Measurements from ENCODE around the gene ENOX1.

Gene ENOX1

DNA sequence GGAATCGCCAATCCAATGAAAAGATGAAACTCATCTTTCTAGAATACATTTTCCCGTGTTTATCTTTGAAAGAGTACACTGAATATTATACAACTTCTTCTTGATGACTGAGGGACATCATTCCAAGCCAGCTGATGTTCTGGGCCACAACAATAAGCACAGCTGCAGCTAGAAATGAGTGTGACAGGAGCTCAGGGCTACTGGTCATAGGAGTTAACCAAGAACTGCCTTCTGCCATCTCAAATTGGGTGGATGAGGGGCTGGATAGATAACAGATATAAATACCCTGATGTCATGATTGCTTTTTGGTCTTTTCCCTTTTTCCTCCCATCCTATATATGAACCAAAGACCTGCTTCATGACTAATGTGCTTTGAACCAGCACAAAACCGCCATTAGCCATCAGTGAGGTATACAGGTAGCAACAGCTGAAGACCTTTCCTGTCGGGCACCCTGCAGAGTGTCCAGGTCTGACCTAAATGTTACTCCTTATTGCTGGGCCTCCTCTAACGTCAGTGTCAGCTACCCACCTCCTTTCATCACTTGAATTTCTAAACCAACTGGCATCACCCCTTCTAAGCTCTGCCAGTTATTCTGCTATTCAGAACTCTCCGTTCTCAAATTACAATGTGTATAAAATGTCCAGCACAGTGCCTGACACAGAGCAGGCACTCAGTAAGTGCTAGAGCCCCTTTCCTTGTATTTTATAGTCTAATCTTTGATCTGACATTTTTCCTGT lies 178.2 kb downstream of the ENOX1 start:
- DNase-seq (ENCODE audit: low read depth), result no peak

DNA sequence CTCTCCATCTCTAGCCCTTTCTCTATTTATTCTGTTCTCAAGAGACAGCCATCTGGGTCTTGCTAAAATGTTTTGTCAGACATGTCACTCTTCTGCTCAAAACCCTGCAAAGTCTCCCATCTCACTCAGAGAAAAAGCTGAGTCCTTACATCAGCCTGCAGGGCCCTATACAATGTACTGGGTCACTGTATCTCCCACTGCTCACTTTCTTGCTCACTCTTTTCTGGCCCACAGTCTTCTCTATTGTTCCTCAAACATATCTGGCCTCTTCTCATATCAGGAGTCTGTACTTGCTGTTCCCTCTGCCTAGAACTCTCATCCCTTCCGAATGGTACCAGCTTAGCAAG lies 189.2 kb downstream of the ENOX1 start:
- DNase-seq (ENCODE audit: low read depth), result no peak

DNA sequence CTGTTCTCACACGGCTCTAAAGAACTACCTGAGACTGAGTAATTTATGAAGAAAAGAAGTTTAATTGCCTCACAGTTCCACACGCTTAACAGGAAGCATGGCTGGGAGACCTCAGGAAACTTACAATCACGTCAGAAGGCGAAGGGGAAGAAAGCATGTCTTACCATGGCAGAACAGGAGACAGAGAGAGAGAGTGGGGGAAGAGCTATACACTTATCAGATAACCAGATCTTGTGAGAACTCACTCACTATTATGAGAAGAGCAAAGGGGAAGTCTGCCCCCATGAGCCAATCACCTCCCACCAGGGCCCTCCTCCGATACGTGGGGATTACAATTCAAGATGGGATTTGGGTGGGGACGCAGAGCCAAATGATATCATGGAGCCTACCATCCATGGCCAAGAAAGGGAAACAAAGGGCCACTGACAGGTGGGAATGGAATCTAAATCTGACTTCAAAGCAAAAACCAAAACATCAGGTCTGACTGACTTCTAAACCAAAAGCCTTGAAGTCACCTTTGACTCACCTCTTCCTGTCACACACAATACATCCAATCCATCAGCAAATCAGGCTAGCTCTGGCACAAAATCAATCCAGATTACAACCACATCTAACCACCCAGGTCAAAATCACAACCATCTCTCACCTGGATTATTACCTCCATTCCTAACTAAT lies 189.7 kb downstream of the ENOX1 start:
- DNase-seq (ENCODE audit: low read depth), result no peak

DNA sequence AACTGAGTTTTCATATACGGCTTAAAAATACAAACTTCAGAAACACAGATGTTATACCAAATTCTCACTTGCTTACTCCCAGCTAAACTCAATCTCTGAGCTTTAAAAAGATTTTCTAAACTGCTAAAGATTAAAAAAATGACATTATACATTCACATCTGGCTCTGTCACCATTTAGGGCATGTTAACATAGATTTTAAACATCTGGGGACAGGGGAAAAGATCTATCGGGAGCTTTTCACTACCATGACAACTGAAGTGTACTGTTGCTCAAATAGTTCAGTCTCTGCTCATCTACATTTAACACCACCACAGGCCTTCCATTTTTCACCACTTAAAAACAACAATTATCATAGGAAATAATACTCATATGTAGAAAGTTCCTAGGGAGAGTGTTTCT lies 190.8 kb downstream of the ENOX1 start:
- DNase-seq (ENCODE audit: low read depth), result no peak

DNA sequence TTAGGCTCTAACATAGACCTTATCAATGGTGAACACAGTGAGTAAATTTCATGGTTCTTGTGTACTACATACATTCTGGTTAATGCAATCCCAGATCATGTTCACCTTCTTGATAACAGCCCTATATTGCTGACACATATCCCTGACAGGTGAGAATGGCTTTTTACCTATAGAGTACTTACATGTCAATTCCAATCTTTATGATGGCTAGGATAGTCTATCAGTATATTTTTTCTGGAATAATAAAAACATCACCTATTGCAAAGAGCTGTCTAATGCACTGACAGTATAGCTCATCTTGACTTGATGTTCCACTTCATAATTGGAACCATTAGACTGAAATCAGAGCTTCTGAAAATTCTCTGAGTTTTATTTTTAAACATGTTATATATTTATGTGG lies 199.4 kb downstream of the ENOX1 start:
- no peak for DNase-seq (ENCODE audit: low read depth)

DNA sequence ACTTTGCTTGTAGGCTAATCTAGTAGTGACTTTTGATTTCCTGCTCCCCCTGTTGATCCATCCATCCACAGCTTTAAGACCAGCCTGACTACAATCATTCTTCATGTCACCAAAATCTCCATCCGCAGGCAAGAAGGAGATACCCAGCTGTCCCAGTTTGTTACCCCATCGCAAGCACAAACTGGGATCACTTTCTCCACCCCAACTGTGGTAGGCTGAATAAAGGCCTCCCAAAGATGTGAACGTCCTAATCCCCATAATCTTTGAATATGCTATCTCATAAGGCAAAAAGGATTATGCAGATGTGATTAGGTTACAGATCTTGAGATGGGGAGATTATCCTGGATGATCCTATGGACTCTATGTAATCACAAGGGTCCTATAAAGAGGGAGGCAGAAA lies 202.0 kb downstream of the ENOX1 start:
- no peak for DNase-seq (ENCODE audit: low read depth)

DNA sequence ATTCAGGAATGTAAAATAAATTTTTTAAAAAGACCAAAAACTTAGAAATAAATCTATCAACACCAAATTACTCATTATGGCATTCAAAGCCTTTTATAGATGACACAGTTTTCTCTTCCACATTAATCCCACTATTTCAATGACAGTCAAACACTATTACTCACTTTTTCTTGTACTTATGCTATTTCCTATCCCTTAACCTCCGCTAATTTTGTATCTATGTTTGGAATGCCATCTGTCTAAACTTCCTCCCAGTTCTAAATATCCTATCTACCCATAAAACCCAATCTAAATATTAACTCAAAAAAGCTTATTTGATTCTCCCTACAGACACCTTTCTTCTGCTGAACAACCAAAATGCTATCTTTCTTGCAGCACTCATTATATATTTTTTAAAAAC lies 203.5 kb downstream of the ENOX1 start:
- DNase-seq (ENCODE audit: low read depth), result no peak

DNA sequence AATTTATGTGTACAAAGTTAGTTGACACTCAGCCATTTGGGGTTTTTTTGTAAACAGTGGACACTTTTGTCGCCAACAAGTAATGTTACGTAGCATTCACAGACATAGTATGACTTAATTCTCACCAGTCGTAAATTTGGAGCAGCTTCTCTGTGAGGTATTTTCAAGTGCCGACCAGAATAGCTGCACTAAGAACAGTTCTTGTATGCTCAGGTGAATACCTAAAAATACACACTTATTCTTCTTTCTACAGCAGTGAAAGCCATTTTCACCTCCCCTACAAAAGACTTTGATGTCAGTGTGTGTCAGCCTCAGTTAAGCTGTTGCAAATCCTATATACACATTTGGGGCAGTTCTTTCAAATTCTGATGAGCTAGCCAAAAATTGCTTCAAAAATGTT lies 206.5 kb downstream of the ENOX1 start:
- no peak for DNase-seq (ENCODE audit: low read depth)

DNA sequence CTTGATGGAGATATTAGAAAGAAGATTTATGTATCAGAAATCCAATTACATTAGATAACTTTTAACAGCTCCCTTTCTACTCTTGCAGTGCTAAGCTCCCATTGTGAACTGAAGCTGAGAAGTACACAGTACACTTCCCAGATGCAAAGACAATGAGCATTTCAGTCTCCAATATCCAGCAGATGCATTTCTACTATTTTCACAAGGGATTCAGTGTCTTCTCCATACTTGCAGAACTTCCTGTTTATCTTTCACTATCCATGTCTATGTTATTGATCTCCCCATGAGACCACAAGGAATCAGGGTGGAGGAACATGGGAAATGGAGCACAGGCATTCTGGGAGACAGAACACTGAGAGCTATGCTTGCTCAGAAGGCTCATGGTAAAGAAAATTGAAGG lies 207.5 kb downstream of the ENOX1 start:
- DNase-seq (ENCODE audit: low read depth), result no peak

DNA sequence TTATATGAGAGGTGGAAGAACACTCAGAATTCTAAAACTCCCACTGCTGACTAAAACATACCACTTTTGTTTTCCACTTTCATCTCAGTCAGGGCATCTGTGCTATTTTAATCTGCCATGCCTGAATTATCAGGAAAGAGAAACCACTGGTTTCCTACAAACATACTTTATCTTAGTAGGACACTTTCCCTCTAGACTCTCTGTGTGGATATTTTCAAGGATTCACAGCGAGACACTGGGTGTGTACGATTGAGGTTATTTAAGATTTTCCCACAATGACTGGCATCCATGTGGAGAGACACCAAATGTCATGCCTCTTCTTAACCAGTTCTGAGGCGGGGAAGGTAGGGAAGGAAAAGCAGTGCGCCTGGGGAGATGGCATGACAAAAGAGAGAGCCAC lies 212.2 kb downstream of the ENOX1 start:
- DNase-seq (ENCODE audit: low read depth), result no peak

DNA sequence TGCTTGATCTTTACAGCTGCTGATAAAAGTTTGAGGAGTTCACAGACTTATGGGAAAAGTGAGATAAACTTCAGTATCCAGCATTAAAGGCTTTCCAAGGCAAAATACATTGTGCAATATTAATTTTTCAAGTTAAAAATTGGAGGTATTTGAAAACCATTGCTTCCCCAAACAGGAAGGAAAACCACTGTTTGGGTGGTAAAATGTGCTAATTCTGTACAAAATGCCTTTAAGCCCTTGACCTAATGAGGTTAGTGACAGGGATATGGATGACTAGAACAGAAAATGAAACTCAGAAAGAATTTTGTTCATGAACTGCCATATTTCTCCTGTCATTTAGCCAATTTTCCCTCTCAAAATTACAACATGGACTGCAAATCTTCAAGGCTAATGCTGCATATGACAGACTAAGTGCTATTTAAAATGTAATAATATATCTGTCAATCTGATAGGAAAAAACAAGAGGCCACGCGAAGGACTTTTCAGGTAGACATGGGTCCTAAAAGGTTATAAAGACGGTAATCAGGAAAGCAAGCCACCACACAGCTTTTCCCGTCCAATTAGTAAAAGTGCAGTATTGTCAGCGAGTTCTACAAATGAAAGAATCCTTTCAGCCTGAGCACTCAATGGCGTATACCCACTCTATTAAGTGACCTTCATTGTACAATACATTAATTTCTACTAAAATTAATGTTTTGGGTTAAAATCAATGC lies 212.8 kb downstream of the ENOX1 start:
- no peak for DNase-seq (ENCODE audit: low read depth)

DNA sequence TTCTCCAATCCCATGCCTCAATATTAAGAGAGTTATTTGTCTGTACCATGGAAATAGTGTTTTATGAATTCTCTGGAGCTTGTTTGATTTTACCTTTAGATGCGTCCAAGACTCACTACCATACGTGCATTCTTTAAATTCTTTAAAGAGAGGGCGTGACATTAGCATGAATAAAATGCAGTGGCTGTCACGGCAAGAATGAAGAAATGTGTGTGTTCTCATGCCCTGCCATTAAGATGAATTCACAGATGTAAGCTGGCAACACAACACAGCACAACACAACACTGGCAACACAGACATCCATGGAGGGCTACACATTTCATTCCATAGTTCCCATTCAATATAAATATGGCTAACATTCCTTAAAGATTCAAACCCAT lies 213.4 kb downstream of the ENOX1 start:
- DNase-seq (ENCODE audit: low read depth), result no peak

DNA sequence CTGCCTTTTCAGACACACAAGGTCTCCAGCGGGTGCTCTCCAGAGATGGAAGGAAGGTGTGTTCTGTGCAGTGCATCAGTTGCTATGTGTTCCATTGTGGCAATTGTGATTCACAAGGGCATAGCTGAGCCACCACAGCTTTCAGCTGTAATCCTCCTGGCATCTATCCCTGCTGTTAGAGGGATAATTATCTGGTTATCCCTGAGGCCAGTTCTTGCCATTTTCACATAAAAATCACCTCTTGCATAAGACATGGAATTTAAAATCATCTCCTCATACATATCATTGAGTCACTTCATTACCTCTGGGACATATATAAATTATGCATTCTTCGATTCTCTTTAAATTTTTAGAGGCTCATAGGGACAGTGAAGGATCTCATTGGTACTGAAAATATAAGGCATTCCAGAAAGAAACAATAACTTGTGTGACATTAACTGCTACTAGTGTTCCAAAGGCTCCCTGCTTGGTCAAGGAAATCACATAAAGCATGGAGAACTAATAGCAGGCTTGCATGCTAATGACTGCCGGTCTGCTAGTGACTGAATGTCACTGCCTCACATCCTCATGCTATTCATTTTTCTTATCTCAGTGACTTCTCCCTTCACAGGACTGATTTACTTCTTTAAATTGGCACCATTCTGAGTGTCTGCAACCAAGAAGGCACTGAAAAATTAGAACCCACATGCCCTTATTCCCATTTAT lies 214.0 kb downstream of the ENOX1 start:
- DNase-seq (ENCODE audit: low read depth), result no peak

DNA sequence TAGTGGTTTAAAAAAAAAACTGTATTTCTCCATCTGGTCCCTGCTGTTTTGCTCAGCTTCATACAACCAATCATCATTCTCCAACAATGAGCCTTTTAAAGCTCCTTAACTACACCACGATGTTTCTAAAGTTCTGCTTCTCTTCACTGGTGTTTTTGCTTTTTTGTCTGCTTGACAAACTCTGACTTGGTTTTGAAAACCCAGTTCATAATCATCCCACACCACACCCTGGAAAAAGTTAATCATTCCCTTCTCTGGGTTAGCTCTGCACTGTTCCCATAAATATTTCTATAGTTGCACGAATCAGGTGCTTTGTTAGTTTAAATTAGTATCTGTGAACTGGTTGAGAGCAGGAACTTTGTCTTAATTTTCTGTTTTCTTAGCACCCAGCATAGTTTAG lies 217.1 kb downstream of the ENOX1 start:
- no peak for DNase-seq (ENCODE audit: low read depth)

DNA sequence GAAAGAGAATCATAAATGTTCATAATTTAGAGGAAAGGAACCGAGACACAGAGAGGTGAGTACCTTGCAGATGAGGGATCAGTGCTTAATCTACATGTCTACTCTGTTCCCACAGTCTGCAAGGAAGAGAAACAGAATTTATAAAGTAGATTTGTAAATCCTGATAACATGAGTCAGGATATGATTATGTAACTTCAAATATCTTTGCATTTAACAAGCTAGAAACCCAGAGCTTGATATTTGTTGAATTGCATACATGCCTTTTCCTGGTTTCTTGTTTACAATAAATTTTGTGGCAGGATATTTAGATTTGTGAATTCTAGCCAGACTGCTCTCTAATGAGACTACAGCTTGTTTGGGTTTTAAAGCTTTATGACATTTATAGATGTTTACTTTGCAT lies 219.2 kb downstream of the ENOX1 start:
- no peak for DNase-seq (ENCODE audit: low read depth)

DNA sequence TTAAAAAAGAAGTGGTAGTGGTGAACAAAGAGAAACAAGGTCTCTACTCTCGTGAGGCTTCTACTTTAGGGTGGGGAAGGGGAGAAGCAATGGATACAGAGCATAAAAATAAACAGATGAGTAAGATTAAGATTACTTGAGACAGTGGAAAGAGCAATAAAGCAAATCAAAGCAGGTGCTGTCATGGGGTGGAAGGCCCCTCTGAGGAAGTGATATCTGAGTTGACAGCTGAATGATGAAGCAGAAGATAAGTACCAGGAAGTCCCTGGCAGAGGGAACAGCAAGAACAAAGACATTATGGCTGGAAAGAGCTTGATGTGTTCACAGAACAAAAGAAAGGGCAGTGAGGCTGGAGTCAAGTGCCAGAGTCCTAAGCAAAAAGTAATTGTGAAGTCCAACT lies 221.8 kb downstream of the ENOX1 start:
- DNase-seq (ENCODE audit: low read depth), result no peak

DNA sequence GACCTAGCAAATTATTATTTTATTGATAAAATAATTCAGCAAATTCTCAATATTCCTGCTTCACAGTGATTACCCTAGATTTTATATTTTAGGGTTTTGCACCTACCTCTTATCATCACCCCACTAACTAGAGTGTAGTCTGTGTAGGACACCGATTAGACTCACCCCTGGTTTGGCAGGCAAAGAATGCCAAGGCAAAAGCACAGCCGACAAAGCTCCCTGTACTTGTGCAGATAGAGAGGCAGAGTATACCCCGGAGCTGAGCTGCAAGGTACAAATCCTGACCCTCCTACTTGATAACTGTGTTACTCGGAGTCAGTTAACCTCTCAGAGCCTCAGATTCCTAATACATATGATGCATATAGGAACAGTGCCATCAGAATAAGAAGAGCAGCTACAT lies 225.7 kb downstream of the ENOX1 start:
- no peak for DNase-seq (ENCODE audit: low read depth)

DNA sequence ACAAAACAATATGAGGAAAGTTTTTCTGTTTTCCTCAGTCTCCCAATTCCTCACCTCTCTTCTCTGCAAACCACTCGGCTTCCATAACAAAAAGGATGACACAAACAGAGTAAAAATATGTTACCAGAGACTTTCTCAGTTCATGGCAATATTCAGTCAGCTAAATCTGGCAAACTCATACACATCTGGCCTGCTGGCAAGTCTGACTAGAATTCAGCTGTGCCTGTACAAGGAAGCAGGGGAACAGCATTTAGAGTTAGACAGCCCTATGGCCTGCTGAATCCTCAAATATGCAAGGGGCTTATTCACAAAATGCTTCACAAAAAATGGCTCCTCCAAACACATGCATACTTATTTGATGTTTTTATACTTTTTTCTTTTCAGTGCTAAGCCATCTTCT lies 227.8 kb downstream of the ENOX1 start:
- no peak for DNase-seq (ENCODE audit: low read depth)

DNA sequence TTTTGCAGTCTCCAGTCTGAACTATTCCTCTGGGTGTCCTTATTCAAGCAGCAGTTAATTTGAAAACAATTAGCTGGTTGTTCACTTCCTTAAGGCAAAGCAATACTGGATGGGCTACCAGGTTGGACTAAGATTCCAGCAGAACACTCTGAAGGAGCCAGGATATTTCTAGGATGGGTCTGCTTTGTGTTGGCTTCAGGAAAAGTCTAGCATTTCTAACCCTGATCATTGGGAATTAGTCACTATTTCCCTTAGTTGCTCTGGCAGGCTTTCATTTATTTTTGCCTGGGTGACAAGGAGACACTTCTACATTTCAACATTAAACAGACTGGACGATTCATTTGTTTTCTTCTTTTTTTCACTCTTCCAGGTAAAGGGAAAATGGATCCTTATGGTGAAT lies 228.4 kb downstream of the ENOX1 start:
- no peak for DNase-seq (ENCODE audit: low read depth)

DNA sequence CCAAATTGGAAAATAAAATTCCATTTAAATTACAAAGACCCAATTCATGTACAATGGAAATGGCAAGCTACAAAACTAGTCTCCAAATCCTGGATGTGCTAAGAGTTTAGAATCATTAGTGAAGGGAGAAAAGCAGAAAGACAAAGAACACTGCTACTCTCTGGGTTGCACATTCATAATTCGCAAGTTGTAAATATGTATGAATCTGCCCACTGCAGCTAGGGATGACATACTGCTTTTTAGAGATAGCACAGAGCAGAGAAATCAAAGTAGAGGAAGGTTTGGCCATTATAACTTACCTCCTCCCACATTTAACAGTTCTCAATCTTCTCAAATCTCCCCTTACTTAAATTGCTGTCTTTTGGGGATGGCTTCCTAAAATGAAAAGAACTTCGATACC lies 231.1 kb downstream of the ENOX1 start:
- no peak for DNase-seq (ENCODE audit: low read depth)

DNA sequence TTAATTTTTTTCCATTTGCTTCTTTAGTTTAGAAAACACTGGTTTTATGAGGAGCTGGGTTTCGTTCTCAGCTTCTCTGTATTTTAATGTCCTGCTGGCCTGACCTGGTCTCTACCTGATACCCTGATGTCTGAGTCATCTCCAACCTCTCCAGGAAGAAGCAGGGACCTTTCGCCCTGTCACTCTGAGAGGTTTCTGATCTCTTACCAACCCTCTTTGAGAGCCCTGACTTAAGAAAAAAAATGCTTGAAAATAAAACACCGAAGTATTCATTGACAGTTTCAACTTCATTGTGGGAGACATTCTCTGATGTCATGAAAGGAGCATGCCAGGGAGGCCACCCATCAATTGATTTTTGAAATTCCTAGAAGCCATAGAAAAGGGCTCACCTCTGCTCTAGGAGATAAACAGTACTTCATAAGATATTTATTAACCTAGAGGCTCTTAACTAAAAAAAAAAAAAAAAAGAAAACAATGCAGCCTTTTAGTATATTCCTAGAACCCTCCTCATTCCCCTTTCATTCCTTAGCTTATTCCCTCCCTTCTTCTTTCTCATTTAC lies 234.8 kb downstream of the ENOX1 start:
- no peak for DNase-seq (ENCODE audit: low read depth)

DNA sequence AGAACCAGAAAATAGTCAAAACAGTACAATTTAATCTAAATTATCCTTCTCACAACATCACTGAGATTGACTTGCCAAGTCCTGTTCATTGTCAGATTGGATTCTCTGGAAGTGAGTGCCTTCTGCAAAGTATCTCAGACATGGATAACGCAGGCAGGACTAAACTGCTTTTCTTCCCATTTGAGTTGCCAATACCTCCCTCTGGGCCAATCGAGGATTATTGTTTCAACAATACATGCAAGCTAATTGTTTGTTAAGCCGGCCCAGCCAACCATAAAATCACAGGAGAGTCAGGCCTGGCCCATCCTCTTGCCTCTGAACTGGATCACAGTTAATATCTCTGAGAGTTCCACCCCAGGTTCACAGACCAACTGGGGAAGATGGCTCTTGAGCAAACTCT lies 240.0 kb downstream of the ENOX1 start:
- DNase-seq (ENCODE audit: low read depth), result no peak

DNA sequence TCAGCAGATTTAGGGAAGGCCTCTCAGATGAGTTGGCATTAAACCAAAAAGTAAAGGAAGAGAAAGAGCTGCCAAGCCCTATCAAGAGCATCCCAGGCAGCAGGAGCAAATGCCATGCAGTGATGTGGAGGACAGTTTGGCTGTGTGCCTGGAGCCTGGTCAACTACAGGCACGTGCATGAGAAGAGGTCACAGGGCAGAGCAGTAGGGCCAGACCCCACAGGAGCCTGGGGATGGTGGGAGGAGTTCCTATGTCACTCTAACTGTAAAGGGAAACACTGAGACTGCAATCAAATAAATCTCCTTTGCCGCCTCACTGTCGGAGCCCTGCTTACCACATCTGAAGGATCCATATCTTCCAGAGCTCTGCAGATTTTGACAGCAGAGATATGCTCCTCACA lies 240.5 kb downstream of the ENOX1 start:
- no peak for DNase-seq (ENCODE audit: low read depth)

Data from stimulated activated CD4-positive, alpha-beta T cell treated with anti-CD3 and anti-CD28 coated beads, Interleukin-2, amount 100 ng/mL, for 4 hours (primary cell).